SW480 (cell line): ENCODE measurements around the gene HSD17B13.
"Not testable (repeated sequence)": the region's sequence is repeated elsewhere in the genome, so short reads cannot be mapped to it uniquely, and the experiment has no call there.

ENCODE experiments used
- DNase-seq: peaks from one replicate; pipeline ENCODE4 v3.0.0-alpha.2; 2016; ENCODE audit warnings: low spot score

HSD17B13 gene

DNA sequence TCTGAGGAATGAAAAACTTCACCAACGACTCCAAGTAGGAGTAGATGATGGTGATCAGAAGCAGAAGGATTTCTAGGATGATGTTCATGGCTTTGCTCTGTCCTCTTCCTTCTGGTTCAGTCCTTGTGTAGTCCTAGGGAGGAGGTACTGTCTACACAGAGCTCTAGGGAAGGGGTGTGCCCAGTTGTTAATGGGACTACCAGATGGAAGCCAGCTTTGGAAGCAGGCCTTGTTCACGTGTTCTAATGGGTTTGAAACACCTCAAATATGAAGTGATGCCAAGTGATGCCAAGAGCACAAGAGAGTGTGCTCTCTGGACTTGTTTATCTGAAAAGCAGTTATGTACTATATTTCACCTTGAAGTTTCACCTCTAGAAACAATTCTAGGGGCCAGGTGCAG, at the start of gene HSD17B13:
TSS of gene HSD17B13 (minus strand) at position 129 of the 400 bp plus-strand sequence. CDS start at position 88, 41 bp downstream.
- no peak for DNase-seq

- DNase-seq = no peak
These were observed 47.4 kb upstream of the HSD17B13 start for GRCh38 chr4:87370068-87370467.

GRCh38 chr4:87366521-87367162, 44.0 kb upstream of the HSD17B13 start:
- DNase-seq = no peak

- no peak for DNase-seq
These were observed 42.7 kb upstream of the HSD17B13 start for GRCh38 chr4:87365348-87365747.

- no peak for DNase-seq
These were observed 40.9 kb upstream of the HSD17B13 start for GRCh38 chr4:87363552-87363951.

DNA sequence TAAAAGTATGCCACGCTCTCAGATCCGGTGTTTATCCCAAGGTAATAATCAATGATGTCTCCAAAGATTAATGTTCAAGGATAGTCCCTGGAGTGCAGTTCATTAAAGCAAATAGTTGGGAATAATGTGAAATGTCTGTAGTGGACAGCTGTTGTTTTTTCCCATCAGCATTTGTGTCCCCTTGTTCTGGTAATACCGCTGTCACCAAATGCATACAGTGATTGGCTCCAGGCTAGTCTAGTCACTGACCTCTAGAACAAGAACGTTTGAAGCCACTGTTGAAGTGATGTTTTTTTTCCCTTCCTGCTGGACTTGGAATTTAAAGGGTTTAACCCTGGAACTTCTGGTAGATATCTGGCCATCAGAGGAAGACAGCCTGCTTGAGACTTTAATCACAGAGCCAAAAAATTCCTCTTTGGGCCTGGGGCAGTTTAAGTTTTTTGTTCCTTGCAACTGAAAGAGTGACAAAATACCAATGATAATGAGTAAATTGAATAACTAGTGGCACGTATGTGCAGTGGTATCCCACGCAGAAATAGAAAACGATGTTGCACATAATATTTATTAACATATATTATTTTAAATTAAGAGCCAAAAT, 37.8 kb upstream of the HSD17B13 start:
- no peak for DNase-seq

- DNase-seq = no peak
These were observed 36.6 kb upstream of the HSD17B13 start for GRCh38 chr4:87359258-87359657.

DNA sequence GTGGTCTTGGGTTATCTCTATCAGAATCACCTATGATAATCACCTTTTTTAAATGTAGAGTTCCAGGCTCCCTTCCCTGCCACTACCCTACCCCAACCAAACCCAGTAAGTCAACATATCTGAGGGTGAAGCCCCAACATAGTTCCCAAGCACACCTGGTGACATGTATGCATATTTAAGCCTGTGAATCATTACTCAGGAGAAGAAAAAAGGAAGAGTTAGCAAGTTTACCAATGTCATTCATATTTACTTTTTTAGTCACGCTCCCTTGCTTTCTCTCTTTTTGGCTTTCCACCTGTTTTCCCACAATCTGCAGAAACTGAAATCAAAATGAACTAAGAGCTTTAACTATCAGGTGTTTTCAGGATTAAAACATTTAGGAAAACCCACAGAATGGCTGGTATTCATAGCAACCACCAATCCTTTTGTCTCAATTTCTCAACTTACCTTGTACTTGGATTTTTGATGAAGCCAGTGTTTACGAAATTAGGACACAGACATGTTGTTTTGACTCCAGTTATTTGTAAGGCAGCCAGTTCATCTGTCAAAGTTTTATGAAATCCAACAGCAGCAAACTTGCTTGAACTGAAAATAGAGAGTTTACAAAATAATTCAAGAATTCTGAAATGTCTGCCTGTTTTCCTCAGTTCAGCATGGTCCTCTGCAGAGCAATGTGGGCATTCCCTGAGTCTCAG, 34.3 kb upstream of the HSD17B13 start:
- DNase-seq = no peak

DNA sequence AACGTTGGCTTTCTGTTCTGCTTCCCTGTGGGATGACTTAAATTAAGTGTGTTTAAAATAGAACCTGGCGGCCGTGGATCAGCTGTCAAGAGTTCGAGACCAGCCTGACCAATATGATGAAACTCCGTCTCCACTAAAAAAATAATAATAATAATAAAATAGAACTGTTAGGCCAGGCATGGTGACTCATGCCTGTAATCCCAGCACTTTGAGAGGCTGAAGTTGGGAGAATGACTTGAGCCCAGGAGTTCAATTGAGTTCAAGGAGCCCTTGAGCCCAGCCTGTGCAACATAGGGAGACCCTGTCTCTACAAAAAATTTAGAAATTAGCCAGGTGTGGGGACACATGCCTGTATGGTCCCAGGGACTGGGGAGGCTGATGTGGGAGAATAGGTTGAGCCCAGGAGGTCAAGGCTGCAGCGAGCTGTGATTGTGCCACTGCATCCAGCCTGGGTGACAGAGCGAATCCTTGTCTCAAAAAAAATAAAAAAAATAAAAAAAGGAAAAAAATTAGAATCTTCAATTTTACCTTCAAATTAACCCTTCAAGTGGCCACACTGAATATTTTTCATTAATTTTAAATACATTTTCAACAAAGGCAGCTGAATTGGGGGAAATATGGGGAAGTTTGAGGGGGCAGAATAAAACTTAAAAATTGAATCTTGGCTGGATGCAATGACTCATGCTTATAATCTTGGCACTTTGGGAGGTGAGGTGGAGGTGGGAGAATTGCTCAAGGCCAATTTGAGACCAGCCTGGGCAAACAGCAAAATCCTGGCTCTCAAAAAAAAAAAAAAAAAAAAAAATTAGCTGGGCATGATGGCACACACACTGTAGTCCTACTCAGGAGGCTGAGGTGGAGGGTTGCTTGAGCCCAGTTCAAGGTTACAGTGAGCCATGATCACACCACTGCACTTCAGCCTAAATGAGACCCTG, 31.8 kb upstream of the HSD17B13 start:
- DNase-seq = no peak

DNA sequence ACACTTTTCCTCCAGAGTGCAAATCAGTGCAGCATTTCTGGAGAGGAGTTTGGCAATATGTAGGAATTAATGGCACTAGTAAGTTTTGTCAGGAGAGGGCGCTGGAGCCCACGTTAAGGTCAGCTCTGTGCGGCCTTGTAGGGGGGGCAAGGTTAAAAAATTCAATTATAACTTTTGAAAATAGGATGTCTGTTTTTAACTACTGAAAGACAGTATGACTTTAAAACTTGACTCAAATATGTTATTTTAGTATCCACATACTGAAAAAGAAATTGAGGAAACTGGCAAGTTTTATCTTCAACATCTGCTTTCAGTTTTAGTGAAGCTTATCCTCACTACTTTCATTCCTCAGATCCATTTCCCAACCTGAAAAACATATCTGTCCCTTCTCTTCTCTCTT, 30.9 kb upstream of the HSD17B13 start:
- DNase-seq = no peak

GRCh38 chr4:87345139-87345538, 22.5 kb upstream of the HSD17B13 start:
- DNase-seq = no peak

- DNase-seq = no peak
These were observed 20.2 kb upstream of the HSD17B13 start for GRCh38 chr4:87342872-87343271.

DNA sequence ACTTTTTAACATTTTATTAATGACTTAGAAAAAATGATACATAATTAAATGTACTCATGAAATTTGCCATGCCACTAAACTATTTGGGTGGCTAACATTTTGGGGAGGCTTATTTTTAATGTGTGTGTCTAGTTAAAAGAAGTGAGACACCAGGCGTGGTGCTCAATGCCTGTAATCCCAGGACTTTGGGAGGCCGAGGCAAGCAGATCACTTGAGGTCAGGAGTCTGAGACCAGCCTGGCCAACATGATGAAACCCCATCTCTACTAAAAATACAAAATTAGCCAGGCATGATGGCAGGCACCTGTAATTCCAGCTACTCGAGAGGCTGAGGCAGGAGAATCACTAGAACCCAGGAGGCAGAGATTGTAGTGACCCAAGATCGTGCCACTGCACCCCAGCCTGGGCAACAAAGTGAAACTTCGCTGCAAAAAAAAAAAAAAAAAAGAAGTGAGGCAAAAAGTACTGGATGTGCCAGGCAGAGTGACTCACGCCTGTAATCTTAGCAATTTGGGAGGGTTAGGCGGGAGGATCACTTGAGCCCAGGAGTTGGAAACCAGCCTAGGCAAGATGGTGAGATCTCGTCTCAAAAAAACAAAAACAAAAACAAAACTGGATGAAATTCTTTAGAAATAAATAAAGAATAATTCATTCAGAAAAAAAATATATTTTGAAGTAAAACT, 19.4 kb upstream of the HSD17B13 start:
- not testable (repeated sequence) for DNase-seq

GRCh38 chr4:87339440-87339839, 16.8 kb upstream of the HSD17B13 start:
- DNase-seq = no peak

- no peak for DNase-seq
These were observed 14.7 kb upstream of the HSD17B13 start for GRCh38 chr4:87337361-87337760.

DNA sequence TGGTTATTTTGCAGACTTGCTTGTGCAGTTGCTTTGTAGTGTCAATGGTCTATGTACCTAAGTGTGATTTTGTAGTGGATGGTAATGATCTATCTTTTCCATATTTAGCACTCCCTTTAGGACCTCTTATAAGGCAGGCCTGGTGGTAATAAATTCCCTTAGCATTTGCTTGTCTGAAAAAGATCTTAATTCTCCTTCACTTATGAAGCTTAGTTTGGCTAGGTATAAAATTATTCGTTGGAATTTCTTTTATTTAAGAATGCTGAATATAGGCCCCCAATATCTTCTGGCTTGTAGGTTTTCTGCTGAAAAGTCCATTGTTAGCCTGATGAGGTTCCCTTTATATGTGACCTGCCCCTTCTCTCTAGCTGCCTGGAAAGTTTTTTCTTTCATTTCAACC, 10.6 kb upstream of the HSD17B13 start:
- no peak for DNase-seq

- no peak for DNase-seq
These were observed 8.1 kb upstream of the HSD17B13 start for GRCh38 chr4:87330761-87331160.

DNA sequence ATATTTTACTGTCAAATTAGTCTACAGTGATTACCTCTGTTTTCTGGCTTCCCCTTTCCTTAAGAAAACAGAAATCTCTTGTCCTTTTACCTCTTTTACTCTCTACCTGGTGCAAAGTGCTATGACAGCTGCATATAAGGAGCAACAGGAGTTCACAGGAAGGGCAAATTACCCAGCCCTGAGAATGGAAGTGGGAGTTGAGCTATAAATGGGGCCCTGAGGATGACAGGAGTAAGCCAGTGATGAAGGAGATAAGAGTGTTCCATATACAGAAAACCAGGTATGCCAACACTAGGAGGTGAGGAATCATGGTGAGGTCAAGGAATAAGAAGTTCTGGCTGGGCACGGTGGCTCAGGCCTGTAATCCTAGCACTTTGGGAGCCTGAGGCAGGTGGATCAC, 4.5 kb upstream of the HSD17B13 start:
- DNase-seq = no peak

- no peak for DNase-seq
These were observed 3.8 kb upstream of the HSD17B13 start for GRCh38 chr4:87326460-87326859.

- DNase-seq = no peak
These were observed 794 bp downstream of the HSD17B13 start for GRCh38 chr4:87321888-87322287.

- DNase-seq = no peak
These were observed 5.2 kb downstream of the HSD17B13 start for GRCh38 chr4:87317527-87317926.

DNA sequence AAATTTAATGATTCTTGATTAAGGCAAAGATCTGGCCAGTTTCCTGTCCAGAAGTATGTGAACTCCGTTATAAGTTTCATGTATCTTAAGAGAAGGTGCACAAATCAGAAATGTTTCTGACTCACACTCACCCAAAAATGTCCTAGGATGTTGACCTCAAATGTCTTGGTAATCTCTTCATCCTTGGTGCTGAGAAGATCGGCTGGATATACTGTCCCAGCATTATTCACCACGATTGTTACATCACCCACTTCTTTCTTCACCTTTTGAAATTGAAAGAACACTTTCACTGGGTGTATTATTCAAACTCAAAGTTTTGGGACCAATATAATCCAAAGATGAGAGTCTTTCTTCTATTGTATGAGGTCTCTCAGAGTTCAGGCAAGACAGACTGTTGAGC, 5.7 kb downstream of the HSD17B13 start:
- no peak for DNase-seq
